HepG2 (cell line): Measurements from ENCODE around the gene MMP23B. TPM values are rescaled to one million over a fixed set of nuclear protein-coding genes. Genes with fewer than 3 reads are reported as not detected.

Experiments used
- DZIP1 ChIP-seq: sonication (generic); formaldehyde crosslinking; IDR thresholded peaks from 2 replicates; pipeline ENCODE4 v1.5.0; 2020; ENCODE audit warnings: mild to moderate bottlenecking, missing genetic modification reagents
- ELF4 ChIP-seq: sonication (generic); formaldehyde crosslinking; IDR thresholded peaks from 2 replicates; pipeline ENCODE4 v1.5.0; 2020; ENCODE audit warnings: missing genetic modification reagents, mild to moderate bottlenecking, moderate library complexity, borderline replicate concordance
- FUBP1 ChIP-seq: sonication (generic); formaldehyde crosslinking; IDR thresholded peaks from 2 replicates; pipeline ENCODE4 v1.5.1; 2020; ENCODE audit warnings: missing genetic modification reagents, mild to moderate bottlenecking, borderline replicate concordance
- HNF4A ChIP-seq: sonication (generic); formaldehyde crosslinking; IDR thresholded peaks from 2 replicates; pipeline ENCODE4 v1.4.0; 2020; ENCODE audit warnings: missing genetic modification reagents
- IKZF4 ChIP-seq: sonication (generic); formaldehyde crosslinking; IDR thresholded peaks from 2 replicates; pipeline ENCODE4 v1.5.1; 2020; ENCODE audit warnings: borderline replicate concordance, mild to moderate bottlenecking, low read depth, missing genetic modification reagents; ENCODE audit errors: not compliant biosample characterization
- MAX ChIP-seq: IDR thresholded peaks from 2 replicates; pipeline ENCODE4 v1.6.1; 2012; ENCODE audit warnings: inconsistent platforms
- MEIS2 ChIP-seq: sonication (generic); formaldehyde crosslinking; IDR thresholded peaks from 2 replicates; pipeline ENCODE4 v1.9.0; 2021; ENCODE audit warnings: mild to moderate bottlenecking, missing genetic modification reagents
- MIER2 ChIP-seq: IDR thresholded peaks from 2 replicates; pipeline ENCODE4 v1.6.1; 2016; ENCODE audit warnings: missing biosample characterization, missing genetic modification reagents
- MLLT10 ChIP-seq: sonication (generic); formaldehyde crosslinking; IDR thresholded peaks from 2 replicates; pipeline ENCODE4 v1.4.0; 2020; ENCODE audit warnings: missing genetic modification reagents
- MLX ChIP-seq: IDR thresholded peaks from 2 replicates; pipeline ENCODE4 v1.6.1; 2016
- MLXIP ChIP-seq: sonication (generic); formaldehyde crosslinking; IDR thresholded peaks from 2 replicates; pipeline ENCODE4 v1.9.0; 2021; ENCODE audit warnings: missing genetic modification reagents, borderline replicate concordance
- NFE2L1 ChIP-seq: sonication (generic); formaldehyde crosslinking; IDR thresholded peaks from 2 replicates; pipeline ENCODE4 v1.4.0; 2020; ENCODE audit warnings: missing genetic modification reagents, mild to moderate bottlenecking, borderline replicate concordance
- SIN3A ChIP-seq: IDR thresholded peaks from 2 replicates; pipeline ENCODE4 v1.6.1; 2011; ENCODE audit warnings: low read depth, mild to moderate bottlenecking, control low read depth, low read length, borderline replicate concordance
- SNRNP70 ChIP-seq: fragments of 200-400 bp; formaldehyde crosslinking; IDR thresholded peaks from 2 replicates; pipeline ENCODE4 v1.6.1; 2017; ENCODE audit warnings: mild to moderate bottlenecking, low read depth, low read length, moderate library complexity
- SUZ12 ChIP-seq: fragments of 150-350 bp; IDR thresholded peaks from 2 replicates; pipeline ENCODE4 v1.6.1; 2014; ENCODE audit warnings: low read depth, low read length
- ZNF253 ChIP-seq: sonication (generic); formaldehyde crosslinking; IDR thresholded peaks from 2 replicates; pipeline ENCODE4 v1.8.0; 2022; ENCODE audit warnings: mild to moderate bottlenecking, missing genetic modification reagents, borderline replicate concordance
- ZNF674 ChIP-seq: sonication (generic); formaldehyde crosslinking; IDR thresholded peaks from 2 replicates; pipeline ENCODE4 v1.5.0; 2020; ENCODE audit warnings: low read depth, mild to moderate bottlenecking, missing genetic modification reagents
- ZNF781 ChIP-seq: sonication (generic); formaldehyde crosslinking; IDR thresholded peaks from 2 replicates; pipeline ENCODE4 v1.5.1; 2020; ENCODE audit warnings: borderline replicate concordance, mild to moderate bottlenecking, missing genetic modification reagents; ENCODE audit errors: not compliant biosample characterization
- ZNF891 ChIP-seq: sonication (generic); formaldehyde crosslinking; IDR thresholded peaks from 2 replicates; pipeline ENCODE4 v1.5.0; 2020; ENCODE audit warnings: mild to moderate bottlenecking, missing genetic modification reagents
- polyA plus RNA-seq, 8 experiments: library from polyadenylated mRNA; depleted of rRNA in 3 of 8; stranded (reverse) in 7 of 8; unstranded in 1 of 8; fragments of >200 nt; fragmentation: Illumina TruSeq in 4 of 8; extraction: Trizol in 4 of 8; gene quantifications; 2 replicates each; pipeline versions ENCODE4 v1.2.1 to v1.2.3, GENCODE V29; 2011 to 2016; ENCODE audit warnings: low read depth in 4 of 8, missing spikeins in 1 of 8, mixed read lengths in 1 of 8; ENCODE audit not compliant: insufficient read depth in 1 of 8
- total RNA-seq, 5 experiments: library from RNA; depleted of rRNA; stranded (reverse); fragments of >200 nt; fragmentation: Illumina TruSeq; extraction: Trizol; gene quantifications; 2 replicates each; pipeline ENCODE4 v1.2.3, GENCODE V29; 2016; ENCODE audit warnings: low read depth in 1 of 5

The MMP23B gene
- total and polyA plus RNA-seq, 2 of the 13 experiments (the other 11 are each of a cell fraction or from before 2014, with no cell fraction given), result 0.61 to 0.75 TPM

GRCh38 chr1:1615256-1616044 is 16.5 kb upstream of the MMP23B start, which contains the start of gene MIB2 (continued):
- TF ChIP-seq MLXIP (CRISPR knock-in tag), result 0 out of 2 replicates have a peak, but pooled peaks have one; percentile 30
- TF ChIP-seq ZNF781, result no peak
- no peak for TF ChIP-seq MIER2
- TF ChIP-seq FUBP1 (CRISPR knock-in tag), result no peak
- TF ChIP-seq ELF4, result no peak
- 0 out of 2 replicates have a peak, but pooled peaks have one; percentile 38 for TF ChIP-seq MEIS2 (CRISPR knock-in tag)
- TF ChIP-seq SUZ12, result peak; percentile 60
- TF ChIP-seq MAX, result no peak; the same call in 1 of the 2 replicates
- TF ChIP-seq ZNF674 (CRISPR knock-in tag), result 0 out of 2 replicates have a peak, but pooled peaks have one; percentile 78
- TF ChIP-seq ZNF253 (CRISPR knock-in tag), result no peak
- no peak for TF ChIP-seq NFE2L1
- peak; percentile 84 for TF ChIP-seq IKZF4
- TF ChIP-seq DZIP1 (CRISPR knock-in tag), result 0 out of 2 replicates have a peak, but pooled peaks have one; percentile 32
- TF ChIP-seq MLX (CRISPR knock-in tag), result peak; percentile 11; the same call in 1 of the 2 replicates
- TF ChIP-seq MLLT10 (CRISPR knock-in tag), result no peak
- peak; percentile 90; the same call in 1 of the 2 replicates for TF ChIP-seq SIN3A
- TF ChIP-seq SNRNP70, result no peak
- no peak for TF ChIP-seq ZNF891 (CRISPR knock-in tag)
- TF ChIP-seq HNF4A, result no peak; the same call in 1 of the 2 replicates
